HCT116 (cell line): ENCODE results near the gene CNPPD1. TPM values are rescaled to one million over a fixed set of nuclear protein-coding genes. Genes with fewer than 3 reads are reported as not detected.

Experiments
- ATAC-seq: fragments of 200-7000 bp; cut with Tn5 transposase; 2 replicates; pipeline ENCODE4 v1.9.1; 2020; ENCODE audit warnings: mild to moderate bottlenecking, moderate library complexity
- BruUV-seq: library from RNA; stranded (reverse); fragments of 400-500 nt; replicated peaks from 2 replicates; lab custom pipeline; 2021; lab: Mats Ljungman, UMichigan
- CTCF ChIA-PET: fragments of 300-600 bp; sonication (Branson Sonifier 250); formaldehyde crosslinking; loops from one replicate; lab custom pipeline; 2021; ENCODE audit warnings: antibody characterized with exemption; lab: Charles Lee
- POLR2A ChIA-PET: fragments of 300-600, 350-600 bp; sonication (Branson Sonifier 250); formaldehyde crosslinking; loops from one replicate; lab custom pipeline; 2021; ENCODE audit warnings: antibody characterized with exemption; lab: Charles Lee
- RAD21 ChIA-PET, 2 experiments: fragments of 300-600 bp; sonication (Branson Sonifier 250); formaldehyde crosslinking; loops; one replicate each; lab custom pipeline; 2023; ENCODE audit warnings: low total read pairs in 2 of 2; ENCODE audit not compliant: uncharacterized antibody in 2 of 2, unreplicated experiment in 2 of 2, low non-redundant PET in 1 of 2; lab: Charles Lee
- DNase-seq: peaks from one replicate; pipeline ENCODE4 v3.0.0-alpha.2; 2010; ENCODE audit warnings: low read depth, low spot score
- H2AFZ ChIP-seq: fragments of 200-600 bp; shearing (Covaris generic), sonication (generic); 2 replicates; pipeline ENCODE4 v1.6.1; 2017; ENCODE audit warnings: low read depth, mixed run types, mixed read lengths, antibody characterized with exemption, low read length; ENCODE audit not compliant: poor library complexity, severe bottlenecking
- H3K27ac ChIP-seq: 2 replicates; pipeline ENCODE4 v1.5.1; 2012; ENCODE audit warnings: low read depth, low read length
- H3K27me3 ChIP-seq: fragments of 200-600 bp; sonication (generic); 2 replicates; pipeline ENCODE4 v1.6.1; 2016; ENCODE audit warnings: mixed run types, low read length, mixed read lengths; ENCODE audit not compliant: insufficient read depth
- H3K36me3 ChIP-seq, 2 experiments: fragments of 200-500 bp in 1 of 2; fragments of 200-600 bp in 1 of 2; sonication (Bioruptor generic) in 1 of 2; sonication (generic) in 1 of 2; 2 replicates each; pipeline versions ENCODE4 v1.5.1 to v1.6.1; 2014 to 2016; ENCODE audit warnings: low read length in 2 of 2, inconsistent platforms in 1 of 2, mixed read lengths in 1 of 2, mixed run types in 1 of 2; ENCODE audit not compliant: insufficient read depth in 2 of 2, control insufficient read depth in 1 of 2
- H3K4me1 ChIP-seq, 2 experiments: fragments of 200-600 bp in 1 of 2; sonication (generic) in 1 of 2; 2 replicates each; pipeline versions ENCODE4 v1.5.1 to v1.6.1; 2012 to 2017; ENCODE audit warnings: low read length in 2 of 2, inconsistent platforms in 1 of 2, mild to moderate bottlenecking in 1 of 2, mixed read lengths in 1 of 2, mixed run types in 1 of 2, moderate library complexity in 1 of 2; ENCODE audit not compliant: insufficient read depth in 2 of 2, control insufficient read depth in 1 of 2
- H3K4me2 ChIP-seq: fragments of 200-600 bp; sonication (generic); 2 replicates; pipeline ENCODE4 v1.6.1; 2017; ENCODE audit warnings: mixed run types, low read length, mixed read lengths
- H3K4me3 ChIP-seq, 2 experiments: fragments of 200-600 bp in 1 of 2; sonication (generic) in 1 of 2; replicated peaks in 1 of 2; 2 replicates each; pipeline ENCODE4 v1.5.1; 2011 to 2016; ENCODE audit warnings: low read length in 2 of 2, control low read depth in 1 of 2, low read depth in 1 of 2, mild to moderate bottlenecking in 1 of 2, mixed read lengths in 1 of 2, mixed run types in 1 of 2
- H3K79me2 ChIP-seq: fragments of 200-600 bp; sonication (generic); 2 replicates; pipeline ENCODE4 v1.6.1; 2017; ENCODE audit warnings: mild to moderate bottlenecking, mixed run types, low read length, moderate library complexity, mixed read lengths; ENCODE audit not compliant: insufficient read depth
- H3K9ac ChIP-seq: fragments of 200-600 bp; sonication (generic); 2 replicates; pipeline ENCODE4 v1.6.1; 2016; ENCODE audit warnings: low read length, mixed read lengths
- H3K9me2 ChIP-seq: fragments of 200-600 bp; sonication (generic), shearing (Covaris generic); 2 replicates; pipeline ENCODE4 v1.6.1; 2017; ENCODE audit warnings: mixed run types, mild to moderate bottlenecking, moderate library complexity; ENCODE audit not compliant: insufficient read depth
- H3K9me3 ChIP-seq, 2 experiments: fragments of 200-500 bp in 1 of 2; fragments of 200-600 bp in 1 of 2; sonication (Bioruptor generic) in 1 of 2; sonication (generic) in 1 of 2; 2 replicates each; pipeline ENCODE4 v1.6.1; 2014 to 2017; ENCODE audit warnings: low read length in 2 of 2, mixed read lengths in 2 of 2, inconsistent platforms in 1 of 2, low read depth in 1 of 2, mild to moderate bottlenecking in 1 of 2, mixed run types in 1 of 2, moderate library complexity in 1 of 2; ENCODE audit not compliant: control insufficient read depth in 1 of 2, insufficient read depth in 1 of 2
- H4K20me1 ChIP-seq: fragments of 200-600 bp; sonication (generic), shearing (Covaris generic); 2 replicates; pipeline ENCODE4 v1.6.1; 2017; ENCODE audit warnings: mixed run types, mild to moderate bottlenecking, moderate library complexity; ENCODE audit not compliant: insufficient read depth
- CEBPB ChIP-seq: IDR thresholded peaks from 2 replicates; pipeline ENCODE4 v1.6.1; 2012; ENCODE audit warnings: low read depth
- CTCF ChIP-seq, 3 experiments: fragments of 200-600 bp in 1 of 3; sonication (generic) in 1 of 3; IDR thresholded peaks in 2 of 3; conservative IDR thresholded peaks in 1 of 3; 2 replicates each; pipeline ENCODE4 v1.5.1; 2012 to 2017; ENCODE audit warnings: low read depth in 2 of 3, low read length in 2 of 3, antibody characterized with exemption in 1 of 3, borderline replicate concordance in 1 of 3, control low read depth in 1 of 3, mild to moderate bottlenecking in 1 of 3, mixed read lengths in 1 of 3, mixed run types in 1 of 3, moderate library complexity in 1 of 3; ENCODE audit not compliant: insufficient read depth in 1 of 3
- ELF1 ChIP-seq: IDR thresholded peaks from 2 replicates; pipeline ENCODE4 v1.6.1; 2012; ENCODE audit warnings: low read depth, borderline replicate concordance
- EZH2 ChIP-seq: fragments of 200-600 bp; sonication (generic); IDR thresholded peaks from 2 replicates; pipeline ENCODE4 v1.6.1; 2017; ENCODE audit warnings: antibody characterized with exemption, mixed run types
- EZH2phosphoT487 ChIP-seq: fragments of 200-600 bp; IDR thresholded peaks from 2 replicates; pipeline ENCODE4 v1.6.1; 2018; ENCODE audit warnings: antibody characterized with exemption, borderline replicate concordance
- FOSL1 ChIP-seq: IDR thresholded peaks from 2 replicates; pipeline ENCODE4 v1.6.1; 2012; ENCODE audit warnings: low read depth
- JUND ChIP-seq: IDR thresholded peaks from 2 replicates; pipeline ENCODE4 v1.6.1; 2012
- POLR2A ChIP-seq: IDR thresholded peaks from 2 replicates; pipeline ENCODE4 v1.7.0; 2011; ENCODE audit warnings: borderline replicate concordance; ENCODE audit not compliant: insufficient read depth, insufficient read length; ENCODE audit errors: extremely low read depth
- RAD21 ChIP-seq: IDR thresholded peaks from 2 replicates; pipeline ENCODE4 v1.6.1; 2012; ENCODE audit warnings: low read depth, mild to moderate bottlenecking
- REST ChIP-seq: IDR thresholded peaks from 2 replicates; pipeline ENCODE4 v1.6.1; 2012; ENCODE audit warnings: low read depth
- SP1 ChIP-seq: IDR thresholded peaks from 2 replicates; pipeline ENCODE4 v1.6.1; 2012; ENCODE audit warnings: low read depth
- YY1 ChIP-seq: IDR thresholded peaks from 2 replicates; pipeline ENCODE4 v1.6.1; 2011; ENCODE audit warnings: low read length, low read depth, moderate library complexity, mild to moderate bottlenecking; ENCODE audit not compliant: insufficient replicate concordance; ENCODE audit errors: extremely low read depth
- ZBTB33 ChIP-seq: IDR thresholded peaks from 2 replicates; pipeline ENCODE4 v1.6.1; 2011; ENCODE audit warnings: mild to moderate bottlenecking, low read length, moderate library complexity; ENCODE audit not compliant: insufficient replicate concordance; ENCODE audit errors: extremely low read depth
- ZNF274 ChIP-seq: fragments of 200-500 bp; sonication (Bioruptor generic); IDR thresholded peaks from 2 replicates; pipeline ENCODE4 v1.6.1; 2014; ENCODE audit warnings: mild to moderate bottlenecking, low read depth, low read length, inconsistent platforms
- intact Hi-C: fragments of 100-400 bp; cut with micrococcal nuclease; formaldehyde crosslinking; loops from 2 replicates; pipeline ENCODE4 v1.10.0; 2022
- total RNA-seq: library from RNA; stranded (reverse); gene quantifications from one replicate; pipeline ENCODE4 v1.2.1, GENCODE V29; 2021; ENCODE audit not compliant: unreplicated experiment
- TF ChIP-seq, protein P1 (sequence below): IDR thresholded peaks from 2 replicates; pipeline ENCODE4 v1.6.1; 2012

CNPPD1 gene
- total RNA-seq, 1 experiment from 2014 or later: 41.9 TPM

GRCh38 chr2:219175486-219175885 lies 1.2 kb downstream of the CNPPD1 start (continued):
- TF ChIP-seq REST (no peak), SP1 (no peak), YY1 (no peak)

- Histone ChIP-seq H3K27me3 (no peaks in the 10 kb centered on the region), H2AFZ (no peak overlapping the region), H3K36me3 (peaks cover 4 to 7% of the 10 kb centered on the region in 2 experiments; a peak in 2 of 4 replicates), H3K4me1 (peaks cover 10 to 27% of the 10 kb centered on the region in 2 experiments), H3K9me2 (no peaks in the 10 kb centered on the region), H4K20me1 (no peaks in the 10 kb centered on the region), H3K4me2 (no peak overlapping the region), H3K4me3 (no peak overlapping the region), H3K9ac (no peak overlapping the region), H3K9me3 (no peaks in the 10 kb centered on the region), H3K79me2 (peaks cover 22% of the 10 kb centered on the region), H3K27ac (no peak overlapping the region)
- ChIA-PET POLR2A (no interaction called here), CTCF (no interaction called here), RAD21 (no interaction called here)
- DNase-seq (no peak), ATAC-seq (no peak)
- intact Hi-C loops: loop anchor here (5.0 to 10.0 kb wide), 2 partner anchors 212 to 360 kb away; partner anchors contain the start of gene DNPEP
- BruUV-seq: no TSS peak
- TF ChIP-seq ELF1 (no peak), CEBPB (no peak), JUND (no peak), EZH2phosphoT487 (no peak), CTCF (IDR thresholded peaks at IDR 0.05 in 2 of 3, conservative IDR thresholded peaks at IDR 0.05 in 1 of 3; ENCODE audit: borderline replicate concordance in 1 of 3, insufficient read depth in 1 of 3, low read depth in 2 of 3, low read length in 2 of 3) (no peak), ZNF274 (no peak), YY1 (no peak), RAD21 (no peak), ZBTB33 (no peak), POLR2A (no peak), FOSL1 (no peak), EZH2 (no peak)
- TF ChIP-seq, protein P1, sequence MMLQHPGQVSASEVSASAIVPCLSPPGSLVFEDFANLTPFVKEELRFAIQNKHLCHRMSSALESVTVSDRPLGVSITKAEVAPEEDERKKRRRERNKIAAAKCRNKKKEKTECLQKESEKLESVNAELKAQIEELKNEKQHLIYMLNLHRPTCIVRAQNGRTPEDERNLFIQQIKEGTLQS: no peak
Observed at GRCh38 chr2:219174801-219175200, 1.9 kb downstream of the CNPPD1 start.
